ENCODE data around the gene C14orf132.
"Not testable (repeated sequence)": the region's sequence is repeated elsewhere in the genome, so short reads cannot be mapped to it uniquely, and the experiment has no call there.

Gene C14orf132

GRCh38 chr14:96060186-96060933 lies 21.2 kb downstream of the C14orf132 start:
- DNase-seq: no peak

GRCh38 chr14:96062010-96062409 lies 22.8 kb downstream of the C14orf132 start:
- no peak for DNase-seq

GRCh38 chr14:96062506-96062905 lies 23.3 kb downstream of the C14orf132 start:
- DNase-seq: no peak

GRCh38 chr14:96064866-96065265 lies 25.7 kb downstream of the C14orf132 start:
- DNase-seq: no peak

GRCh38 chr14:96065661-96066459 lies 26.7 kb downstream of the C14orf132 start:
- no peak for DNase-seq

GRCh38 chr14:96066976-96067375 lies 27.8 kb downstream of the C14orf132 start:
- no peak for DNase-seq

- no peak for DNase-seq
Measured at GRCh38 chr14:96067985-96068930, 29.1 kb downstream of the C14orf132 start.

- no peak for DNase-seq
Measured at GRCh38 chr14:96069421-96069820, 30.3 kb downstream of the C14orf132 start.

GRCh38 chr14:96071561-96071960 lies 32.4 kb downstream of the C14orf132 start:
- DNase-seq: no peak

GRCh38 chr14:96072076-96072475 lies 32.9 kb downstream of the C14orf132 start:
- DNase-seq: no peak

- no peak for DNase-seq
Measured at GRCh38 chr14:96072746-96073145, 33.6 kb downstream of the C14orf132 start.

- DNase-seq: not testable (repeated sequence)
Measured at GRCh38 chr14:96073260-96074039, 34.3 kb downstream of the C14orf132 start.

GRCh38 chr14:96077983-96078624 lies 38.9 kb downstream of the C14orf132 start:
- no peak for DNase-seq

- DNase-seq: no peak
Measured at GRCh38 chr14:96078625-96079016, 39.5 kb downstream of the C14orf132 start.

GRCh38 chr14:96079066-96079465 lies 39.9 kb downstream of the C14orf132 start:
- no peak for DNase-seq

GRCh38 chr14:96080571-96080970 lies 41.4 kb downstream of the C14orf132 start:
- DNase-seq: no peak

- no peak for DNase-seq
Measured at GRCh38 chr14:96081224-96081623, 42.1 kb downstream of the C14orf132 start.

- DNase-seq: no peak
Measured at GRCh38 chr14:96081767-96082400, 42.7 kb downstream of the C14orf132 start.

GRCh38 chr14:96082420-96083300 lies 43.5 kb downstream of the C14orf132 start:
- DNase-seq: no peak

GRCh38 chr14:96083667-96084320 lies 44.6 kb downstream of the C14orf132 start:
- DNase-seq: no peak

All from femur (tissue), 1 donor.